Natural killer cell (primary cell): ENCODE data around the gene PDK2. TPM values are rescaled to one million over a fixed set of nuclear protein-coding genes. Genes with fewer than 3 reads are reported as not detected.

Experiments used
- ATAC-seq, 3 donors: fragments of 150-1000 bp in 2 of 3; fragments of 200-7000 bp in 1 of 3; cut with Tn5 transposase; 1 replicate in 1 of 3; 2 replicates in 2 of 3; pipeline ENCODE4 v1.10.0; 2021; ENCODE audit warnings: mild to moderate bottlenecking in 2 of 3, moderate library complexity in 2 of 3
- DNase-seq, 2 donors: peaks; one replicate each; pipeline versions ENCODE4 v3.0.0 to v3.0.0-alpha.2; 2013 to 2021; ENCODE audit warnings: mixed read lengths in 1 of 2
- H3K27ac ChIP-seq: one replicate; pipeline ENCODE4 v1.5.1; 2013; ENCODE audit warnings: mild to moderate bottlenecking, low read length
- H3K27me3 ChIP-seq: one replicate; pipeline ENCODE4 v1.6.1; 2013; ENCODE audit warnings: low read length; ENCODE audit not compliant: control insufficient read depth, insufficient read depth
- H3K36me3 ChIP-seq: one replicate; pipeline ENCODE4 v1.6.1; 2013; ENCODE audit warnings: low read length; ENCODE audit not compliant: control insufficient read depth, insufficient read depth
- H3K4me1 ChIP-seq: one replicate; pipeline ENCODE4 v1.6.1; 2013; ENCODE audit warnings: low read length; ENCODE audit not compliant: control insufficient read depth, insufficient read depth
- H3K4me3 ChIP-seq: one replicate; pipeline ENCODE4 v1.5.1; 2013; ENCODE audit warnings: low read length
- H3K9me3 ChIP-seq: one replicate; pipeline ENCODE4 v1.6.1; 2013; ENCODE audit warnings: low read length; ENCODE audit not compliant: control insufficient read depth, insufficient read depth
- H3K27ac Mint-ChIP-seq, 2 donors: one replicate each; pipeline ENCODE4 v1.8.0; 2022; ENCODE audit warnings: mild to moderate bottlenecking in 2 of 2, mixed read lengths in 2 of 2, moderate library complexity in 1 of 2
- H3K27me3 Mint-ChIP-seq, 2 donors: one replicate each; pipeline ENCODE4 v1.8.0; 2022; ENCODE audit warnings: low read depth in 2 of 2, mixed read lengths in 2 of 2
- H3K36me3 Mint-ChIP-seq: one replicate; pipeline ENCODE4 v1.8.0; 2022; ENCODE audit warnings: mixed read lengths
- H3K4me1 Mint-ChIP-seq, 2 donors: one replicate each; pipeline ENCODE4 v1.8.0; 2022; ENCODE audit warnings: mixed read lengths in 2 of 2
- H3K4me3 Mint-ChIP-seq: one replicate; pipeline ENCODE4 v1.8.0; 2022; ENCODE audit warnings: mild to moderate bottlenecking, moderate library complexity, mixed read lengths
- H3K9me3 Mint-ChIP-seq, 2 donors: one replicate each; pipeline ENCODE4 v1.8.0; 2022; ENCODE audit warnings: mixed read lengths in 2 of 2
- CTCF ChIP-seq: fragments of 200-600 bp; IDR thresholded peaks from one replicate; pipeline ENCODE4 v1.8.0; 2022; ENCODE audit warnings: antibody characterized with exemption
- WGBS: methylation state at CpG from one replicate; pipeline ENCODE4 v1.1.7; 2013; ENCODE audit warnings: missing lambda C conversion rate; ENCODE audit not compliant: insufficient coverage; 5-methylcytosine and 5-hydroxymethylcytosine counted together
- intact Hi-C: fragments of 100-400 bp; cut with micrococcal nuclease; formaldehyde crosslinking; loops from one replicate; pipeline ENCODE4 v1.14.2; 2022
- total RNA-seq, 4 donors: library from RNA; stranded (reverse); fragments of 120-200 nt in 1 of 4; gene quantifications; one replicate each; pipeline versions ENCODE4 v1.2.3 to v1.2.4, GENCODE V29; 2013 to 2022

Gene PDK2
- total RNA-seq, 3 donors from 2014 or later (not counting 1 experiment from before 2014, with no cell fraction given) = 23.2 to 32.9 (median 23.6) TPM

- TF ChIP-seq CTCF = no peak
- Histone ChIP-seq H3K9me3 (no peaks in the 10 kb centered on the region), H3K4me3 (no peak overlapping the region), H3K36me3 (no peaks in the 10 kb centered on the region), H3K27me3 (no peaks in the 10 kb centered on the region), H3K27ac (no peak overlapping the region), H3K4me1 (no peaks in the 10 kb centered on the region)
- Mint-ChIP-seq H3K27ac (no peak overlapping the region), H3K27me3 (peaks cover 8 to 15% of the 10 kb centered on the region in 2 donors), H3K9me3 (no peaks in the 10 kb centered on the region), H3K4me1 (no peaks in the 10 kb centered on the region), H3K4me3 (no peak overlapping the region), H3K36me3 (no peaks in the 10 kb centered on the region)
- intact Hi-C loops = no loop called here
- ATAC-seq (no peak), DNase-seq (no peak)
- 71% methylated on average over 19 of the region's 20 CpGs for WGBS
Observed at GRCh38 chr17:50064253-50065001, 30.7 kb upstream of the PDK2 start.

DNA sequence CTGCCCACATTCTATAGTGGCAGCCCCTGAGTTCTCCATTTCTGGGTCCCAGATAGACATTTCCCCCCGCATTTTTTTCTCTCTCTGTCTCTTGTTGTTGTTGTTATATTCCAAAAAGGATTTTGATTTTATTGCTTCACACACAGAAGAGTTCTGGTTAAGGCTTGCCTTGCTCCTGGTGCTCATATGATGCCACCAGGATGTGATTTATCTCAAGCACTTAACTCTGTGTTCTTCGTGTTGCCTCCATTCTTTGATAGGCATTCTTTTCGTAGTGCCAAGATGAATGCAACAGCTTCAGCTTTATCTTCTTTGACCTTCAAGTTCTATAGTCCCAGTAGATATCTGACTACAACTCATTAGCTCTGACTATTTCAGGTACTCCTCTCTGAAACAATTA, 30.1 kb upstream of the PDK2 start:
- no peak for TF ChIP-seq CTCF
- Mint-ChIP-seq H3K27ac (no peak overlapping the region), H3K9me3 (no peaks in the 10 kb centered on the region), H3K36me3 (no peaks in the 10 kb centered on the region), H3K4me3 (no peak overlapping the region), H3K27me3 (peaks cover 4 to 11% of the 10 kb centered on the region in 2 donors), H3K4me1 (no peaks in the 10 kb centered on the region)
- no peak overlapping the region for H3K27ac ChIP-seq
- no peak for ATAC-seq
- WGBS = 80% methylated on average over 2 of the region's 3 CpGs
- H3K4me1 ChIP-seq = no peaks in the 10 kb centered on the region
- no peaks in the 10 kb centered on the region for H3K9me3 ChIP-seq
- intact Hi-C loops = no loop called here
- H3K36me3 ChIP-seq = no peaks in the 10 kb centered on the region
- no peak for DNase-seq
- no peak overlapping the region for H3K4me3 ChIP-seq
- no peaks in the 10 kb centered on the region for H3K27me3 ChIP-seq

- H3K27me3 Mint-ChIP-seq = peaks cover 4 to 11% of the 10 kb centered on the region in 2 donors
- no peaks in the 10 kb centered on the region for H3K9me3 Mint-ChIP-seq
- no peak overlapping the region for H3K27ac Mint-ChIP-seq
- Histone ChIP-seq H3K27ac (no peak overlapping the region), H3K36me3 (no peaks in the 10 kb centered on the region), H3K27me3 (no peaks in the 10 kb centered on the region), H3K4me3 (no peak overlapping the region), H3K9me3 (no peaks in the 10 kb centered on the region), H3K4me1 (no peaks in the 10 kb centered on the region)
- no peaks in the 10 kb centered on the region for H3K4me1 Mint-ChIP-seq
- intact Hi-C loops = no loop called here
- no peak overlapping the region for H3K4me3 Mint-ChIP-seq
- no peaks in the 10 kb centered on the region for H3K36me3 Mint-ChIP-seq
- ATAC-seq (no peak), DNase-seq (no peak)
- TF ChIP-seq CTCF = no peak
- WGBS = 95% methylated on average over 2 of the region's 2 CpGs
Observed at GRCh38 chr17:50066995-50067394, 28.2 kb upstream of the PDK2 start.

GRCh38 chr17:50067996-50068395, 27.2 kb upstream of the PDK2 start:
- H3K36me3 Mint-ChIP-seq = no peaks in the 10 kb centered on the region
- WGBS = 94% methylated on average over 13 of the region's 13 CpGs
- H3K27ac Mint-ChIP-seq = no peak overlapping the region
- no peaks in the 10 kb centered on the region for H3K4me1 ChIP-seq
- H3K4me1 Mint-ChIP-seq = no peaks in the 10 kb centered on the region
- H3K9me3 Mint-ChIP-seq = no peaks in the 10 kb centered on the region
- no peak overlapping the region for H3K4me3 ChIP-seq
- H3K9me3 ChIP-seq = no peaks in the 10 kb centered on the region
- no peak for DNase-seq
- H3K4me3 Mint-ChIP-seq = no peak overlapping the region
- no peak for ATAC-seq
- H3K27me3 ChIP-seq = no peaks in the 10 kb centered on the region
- H3K27me3 Mint-ChIP-seq = peaks cover 4 to 11% of the 10 kb centered on the region in 2 donors
- H3K27ac ChIP-seq = no peak overlapping the region
- no peaks in the 10 kb centered on the region for H3K36me3 ChIP-seq
- no peak for TF ChIP-seq CTCF
- intact Hi-C loops = no loop called here
